ENCODE results near the gene ADGRL3.

- TF ChIP-seq CTCF (IDR thresholded peaks at IDR 0.05) (no peak), POLR2A (IDR thresholded peaks at IDR 0.05) (no peak)
Measured at GRCh38 chr4:61556277-61556676, 356.2 kb downstream of the ADGRL3 start.

All from thyroid gland (tissue), 4 donors.